Measurements from ENCODE around the gene SYNGR3.

The SYNGR3 gene

GRCh38 chr16:1944612-1945199 is 45.1 kb upstream of the SYNGR3 start:
- TF ChIP-seq CTCF (IDR thresholded peaks at IDR 0.05): no peak

- TF ChIP-seq CTCF (IDR thresholded peaks at IDR 0.05): no peak
Observed at GRCh38 chr16:1945559-1946391, 44.0 kb upstream of the SYNGR3 start.

DNA sequence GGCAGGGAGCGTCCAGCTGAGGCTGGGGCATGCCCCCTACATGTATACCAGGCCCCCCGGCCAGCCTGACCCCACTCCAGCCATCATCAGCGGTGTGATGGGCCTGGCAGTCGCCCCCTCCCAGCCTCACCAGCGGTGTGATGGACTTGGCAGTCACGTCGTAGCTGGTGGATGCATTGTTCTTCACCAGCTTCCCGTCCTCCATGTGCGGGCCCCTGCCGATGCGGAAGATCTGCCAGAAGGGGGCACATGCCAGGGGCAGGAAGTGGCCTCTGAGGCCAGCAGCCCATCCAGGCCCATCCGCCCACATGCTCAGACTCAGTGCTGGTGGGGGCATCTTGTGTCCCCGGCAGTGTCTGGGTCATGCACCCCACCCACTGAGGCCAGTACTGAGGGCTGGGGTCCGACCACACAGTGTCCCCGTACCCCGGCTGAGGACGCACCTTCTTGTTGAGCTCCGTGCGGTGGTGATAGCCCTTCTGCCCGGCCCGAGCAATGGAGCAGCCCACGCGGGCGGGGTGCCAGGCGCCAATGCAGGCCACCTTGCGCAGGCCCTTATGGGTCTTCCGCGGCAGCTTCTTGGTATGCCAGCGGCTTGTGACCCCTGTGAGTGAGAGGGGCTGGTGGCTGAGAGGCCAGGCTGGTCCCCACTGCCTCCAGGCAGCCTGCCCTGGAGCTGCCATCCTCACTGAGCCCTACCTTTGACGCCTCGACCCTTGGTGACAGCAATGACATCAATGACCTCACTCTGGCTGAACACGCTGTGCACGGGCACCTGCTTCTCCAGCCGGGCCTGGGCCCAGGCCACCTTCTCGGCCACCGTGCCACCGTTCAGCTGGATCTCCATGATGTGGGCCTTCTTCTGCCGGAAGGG is 43.0 kb upstream of the SYNGR3 start:
- no peak for TF ChIP-seq CTCF (IDR thresholded peaks at IDR 0.05)

DNA sequence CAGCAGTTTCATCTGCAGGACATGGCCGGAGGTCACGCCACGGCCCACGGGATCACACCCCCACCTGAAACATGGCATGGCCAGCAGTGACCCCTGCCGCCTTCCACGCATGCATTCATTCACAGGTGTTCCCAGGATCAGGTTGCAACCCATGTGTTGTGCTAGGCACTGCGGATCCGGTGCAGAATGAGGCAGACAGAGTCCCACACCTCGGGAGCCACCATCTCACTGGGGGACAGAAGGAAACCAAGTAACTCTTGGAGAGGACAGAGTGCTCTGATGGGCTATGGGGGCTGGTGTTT is 42.5 kb upstream of the SYNGR3 start:
- TF ChIP-seq CTCF (IDR thresholded peaks at IDR 0.05): no peak

- TF ChIP-seq CTCF (IDR thresholded peaks at IDR 0.05): no peak
Observed at GRCh38 chr16:1949507-1949906, 40.3 kb upstream of the SYNGR3 start.

GRCh38 chr16:1950047-1950446 is 39.7 kb upstream of the SYNGR3 start:
- TF ChIP-seq CTCF (IDR thresholded peaks at IDR 0.05): no peak

DNA sequence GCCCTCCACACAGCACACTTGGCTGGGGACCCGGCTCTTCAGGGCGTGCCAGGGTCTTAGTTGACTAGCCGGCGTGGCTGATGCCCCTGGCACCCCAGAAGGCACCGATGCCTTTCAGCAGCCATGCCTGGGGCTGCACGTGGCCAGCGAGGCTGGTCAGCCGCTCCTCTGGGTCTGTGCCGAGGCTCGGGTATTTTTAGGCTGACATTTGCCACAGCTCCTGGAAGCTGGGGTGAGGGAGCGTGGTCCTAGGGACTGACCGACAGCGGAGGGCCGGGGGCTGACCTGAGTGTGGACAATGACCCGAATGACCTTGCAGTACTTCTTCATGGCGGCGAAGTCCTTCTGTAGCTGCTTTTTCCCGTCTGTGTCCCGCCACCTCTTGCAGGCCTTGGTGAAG is 39.2 kb upstream of the SYNGR3 start:
- TF ChIP-seq CTCF (IDR thresholded peaks at IDR 0.05): no peak
